Esophagus (tissue), 2 donors: Measurements from ENCODE around the gene NTMT2. TPM values are rescaled to one million over a fixed set of nuclear protein-coding genes. Genes with fewer than 3 reads are reported as not detected.
"Not testable (repeated sequence)": the region's sequence is repeated elsewhere in the genome, so short reads cannot be mapped to it uniquely, and the experiment has no call there.

ENCODE experiments used
- H3K27ac ChIP-seq, 2 donors: one replicate each; pipeline ENCODE4 v1.5.1; 2013; ENCODE audit warnings: low read depth in 2 of 2, mild to moderate bottlenecking in 2 of 2, inconsistent platforms in 1 of 2, low read length in 1 of 2, moderate library complexity in 1 of 2
- H3K27me3 ChIP-seq, 2 donors: one replicate each; pipeline ENCODE4 v1.6.1; 2013; ENCODE audit warnings: low read length in 2 of 2, control low read depth in 1 of 2, mild to moderate bottlenecking in 1 of 2; ENCODE audit not compliant: insufficient read depth in 2 of 2, control insufficient read depth in 1 of 2
- H3K36me3 ChIP-seq, 2 donors: one replicate each; pipeline ENCODE4 v1.6.1; 2013; ENCODE audit warnings: low read length in 1 of 2; ENCODE audit not compliant: control insufficient read depth in 2 of 2, insufficient read depth in 2 of 2
- H3K4me1 ChIP-seq, 2 donors: one replicate each; pipeline ENCODE4 v1.6.1; 2013; ENCODE audit warnings: low read length in 1 of 2; ENCODE audit not compliant: control insufficient read depth in 2 of 2, insufficient read depth in 2 of 2
- H3K4me3 ChIP-seq, 2 donors: one replicate each; pipeline ENCODE4 v1.5.1; 2013; ENCODE audit warnings: low read length in 2 of 2, mild to moderate bottlenecking in 2 of 2, low read depth in 1 of 2, moderate library complexity in 1 of 2
- H3K9me3 ChIP-seq, 2 donors: one replicate each; pipeline ENCODE4 v1.6.1; 2013; ENCODE audit warnings: mild to moderate bottlenecking in 2 of 2, low read depth in 1 of 2, low read length in 1 of 2, moderate library complexity in 1 of 2; ENCODE audit not compliant: control insufficient read depth in 2 of 2, insufficient read depth in 1 of 2
- WGBS, 2 donors: extraction: QIAGEN DNeasy Blood & Tissue Kit; methylation state at CpG; one replicate each; pipeline ENCODE4 v1.1.7; 2013; 5-methylcytosine and 5-hydroxymethylcytosine counted together
- polyA plus RNA-seq, 2 donors: library from polyadenylated mRNA; stranded (reverse); fragments of 200-250 nt; gene quantifications; one replicate each; pipeline ENCODE4 v1.2.3, GENCODE V29; 2013
- donor health status: healthy with polysubstance abuse.
- donor health status: Bipolar disorder and iron deficiency.

NTMT2 gene
- polyA plus RNA-seq, 2 donors = not detected

GRCh38 chr1:170153417-170153816 lies 7.7 kb downstream of the NTMT2 start:
- Histone ChIP-seq H3K4me1 (no peaks in the 10 kb centered on the region), H3K4me3 (no peak overlapping the region), H3K27me3 (no peaks in the 10 kb centered on the region), H3K36me3 (no peaks in the 10 kb centered on the region), H3K9me3 (no peaks in the 10 kb centered on the region), H3K27ac (no peak overlapping the region)
- WGBS, 2 donors = 78 to 81% methylated on average over 1 of the region's 1 CpG

GRCh38 chr1:170155055-170155454 lies 9.3 kb downstream of the NTMT2 start:
- Histone ChIP-seq H3K27me3 (no peaks in the 10 kb centered on the region), H3K4me3 (no peak overlapping the region), H3K27ac (no peak overlapping the region), H3K36me3 (no peaks in the 10 kb centered on the region), H3K4me1 (no peaks in the 10 kb centered on the region), H3K9me3 (no peaks in the 10 kb centered on the region)
- WGBS, 2 donors = 90 to 93% methylated on average over 1 of the region's 1 CpG

- Histone ChIP-seq H3K9me3 (no peaks in the 10 kb centered on the region), H3K36me3 (no peaks in the 10 kb centered on the region), H3K27ac (no peak overlapping the region), H3K27me3 (no peaks in the 10 kb centered on the region), H3K4me3 (no peak overlapping the region), H3K4me1 (no peaks in the 10 kb centered on the region)
- WGBS, 2 donors = 57 to 79% methylated on average over 2 of the region's 2 CpGs
Measured at GRCh38 chr1:170156594-170156993, 10.8 kb downstream of the NTMT2 start.

DNA sequence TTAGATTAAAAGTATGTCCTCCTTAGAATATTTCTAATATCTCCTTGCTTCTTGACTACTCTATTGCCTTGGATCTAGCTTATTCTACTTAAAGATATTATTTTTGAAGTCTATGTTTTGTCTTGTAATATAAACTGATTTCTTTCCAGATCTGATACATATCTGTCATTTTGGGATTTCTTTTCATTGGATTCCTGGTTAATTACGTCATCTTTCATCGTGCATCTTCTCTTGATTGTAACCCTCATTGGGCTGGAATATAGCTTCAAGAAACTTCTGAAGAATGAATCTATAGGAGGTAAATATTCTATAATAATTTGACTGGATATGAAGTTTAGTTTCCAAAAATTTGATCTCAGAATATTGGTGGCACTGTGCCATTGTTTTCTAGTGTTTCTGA lies 12.1 kb downstream of the NTMT2 start:
- Histone ChIP-seq H3K36me3 (no peaks in the 10 kb centered on the region), H3K4me3 (no peak overlapping the region), H3K9me3 (no peaks in the 10 kb centered on the region), H3K27ac (no peak overlapping the region), H3K27me3 (no peaks in the 10 kb centered on the region), H3K4me1 (no peaks in the 10 kb centered on the region)
- 86 to 94% methylated on average over 2 of the region's 2 CpGs for WGBS, 2 donors

GRCh38 chr1:170162459-170163246 lies 16.9 kb downstream of the NTMT2 start:
- H3K27ac ChIP-seq = no peak overlapping the region
- no peak overlapping the region for H3K4me3 ChIP-seq
- WGBS, 2 donors = 54 to 58% methylated on average over 8 of the region's 8 CpGs
- no peaks in the 10 kb centered on the region for H3K27me3 ChIP-seq
- H3K36me3 ChIP-seq = no peaks in the 10 kb centered on the region
- H3K4me1 ChIP-seq = no peaks in the 10 kb centered on the region
- no peaks in the 10 kb centered on the region for H3K9me3 ChIP-seq

GRCh38 chr1:170164103-170164763 lies 18.5 kb downstream of the NTMT2 start:
- no peaks in the 10 kb centered on the region for H3K9me3 ChIP-seq
- H3K27me3 ChIP-seq = no peaks in the 10 kb centered on the region
- 87 to 93% methylated on average over 4 of the region's 4 CpGs for WGBS, 2 donors
- no peak overlapping the region for H3K4me3 ChIP-seq
- no peaks in the 10 kb centered on the region for H3K36me3 ChIP-seq
- H3K4me1 ChIP-seq = no peaks in the 10 kb centered on the region
- H3K27ac ChIP-seq = no peak overlapping the region

- H3K9me3 ChIP-seq = no peaks in the 10 kb centered on the region
- no peaks in the 10 kb centered on the region for H3K36me3 ChIP-seq
- no peak overlapping the region for H3K4me3 ChIP-seq
- no peaks in the 10 kb centered on the region for H3K27me3 ChIP-seq
- WGBS, 2 donors = 79 to 90% methylated on average over 7 of the region's 7 CpGs
- H3K27ac ChIP-seq = no peak overlapping the region
- no peaks in the 10 kb centered on the region for H3K4me1 ChIP-seq
Measured at GRCh38 chr1:170166518-170167180, 20.9 kb downstream of the NTMT2 start.

- no peak overlapping the region for H3K4me3 ChIP-seq
- H3K9me3 ChIP-seq = no peaks in the 10 kb centered on the region
- no peaks in the 10 kb centered on the region for H3K4me1 ChIP-seq
- H3K27ac ChIP-seq = no peak overlapping the region
- WGBS, 2 donors = 45 to 59% methylated on average over 1 of the region's 1 CpG
- H3K27me3 ChIP-seq = no peaks in the 10 kb centered on the region
- H3K36me3 ChIP-seq = no peaks in the 10 kb centered on the region
Measured at GRCh38 chr1:170168265-170168664, 22.5 kb downstream of the NTMT2 start.

DNA sequence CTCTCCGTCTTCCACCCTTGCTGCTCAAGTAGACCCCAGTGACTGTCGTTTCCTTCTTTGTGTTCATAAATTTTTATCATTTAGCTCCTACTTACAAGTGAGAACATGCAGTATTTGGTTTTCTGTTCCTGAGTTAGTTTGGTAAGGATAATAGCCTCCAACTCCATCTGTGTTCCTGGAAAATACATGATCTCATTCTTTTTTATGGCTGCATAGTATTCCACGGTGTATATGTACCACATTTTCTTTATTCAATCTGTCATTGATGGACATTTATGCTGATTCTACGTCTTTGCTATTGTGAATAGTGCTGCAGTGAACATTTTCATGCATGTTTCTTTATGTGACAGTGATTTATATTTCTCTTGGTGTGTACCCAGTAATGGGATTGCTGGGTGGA lies 24.8 kb downstream of the NTMT2 start:
- not testable (repeated sequence) for H3K36me3 ChIP-seq, H3K4me3 ChIP-seq, H3K4me1 ChIP-seq, H3K27ac ChIP-seq, H3K27me3 ChIP-seq, H3K9me3 ChIP-seq
- 84 to 88% methylated on average over 4 of the region's 4 CpGs for WGBS, 2 donors
